Measurements from ENCODE around the gene ZFHX2.

DNA sequence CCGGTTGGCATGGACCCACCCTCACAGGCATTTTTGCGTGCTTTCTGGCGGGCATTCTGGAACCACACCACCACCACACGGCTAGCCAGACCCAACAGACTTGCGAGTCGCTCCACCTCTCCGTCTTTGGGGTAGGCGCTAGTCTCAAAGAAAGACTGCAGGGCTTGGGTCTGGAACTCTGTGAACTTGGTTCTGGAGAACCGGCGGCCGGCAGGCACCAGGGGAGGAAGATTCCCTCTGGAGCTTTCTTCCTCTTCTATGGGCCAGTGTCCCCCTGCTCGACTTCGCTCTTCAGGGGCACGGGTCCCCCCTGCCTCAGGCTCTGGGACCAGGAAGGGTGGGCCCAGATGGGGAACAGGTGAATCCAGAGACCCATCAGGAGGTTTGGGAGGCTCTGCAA is 26.6 kb downstream of the ZFHX2 start:
- TF ChIP-seq POLR2A (IDR thresholded peaks at IDR 0.05; ENCODE audit: low read length), result no peak
- TF ChIP-seq GATA1 (IDR thresholded peaks at IDR 0.05; ENCODE audit: low read depth, low read length), result no peak

All from erythroblast (primary cell).